HepG2 (cell line): ENCODE measurements around the gene LNX2. TPM values are rescaled to one million over a fixed set of nuclear protein-coding genes. Genes with fewer than 3 reads are reported as not detected.

Experiments used
- AKNA ChIP-seq: sonication (generic); formaldehyde crosslinking; IDR thresholded peaks from 2 replicates; pipeline ENCODE4 v1.4.0; 2020; ENCODE audit warnings: missing genetic modification reagents, borderline replicate concordance
- CREB3 ChIP-seq: sonication (generic); formaldehyde crosslinking; IDR thresholded peaks from 2 replicates; pipeline ENCODE4 v1.5.0; 2020; ENCODE audit warnings: missing genetic modification reagents
- DPF2 ChIP-seq: sonication (generic); formaldehyde crosslinking; IDR thresholded peaks from 2 replicates; pipeline ENCODE4 v1.4.0; 2020; ENCODE audit warnings: mild to moderate bottlenecking, low read depth, missing genetic modification reagents, borderline replicate concordance
- HHEX ChIP-seq: IDR thresholded peaks from 2 replicates; pipeline ENCODE4 v1.6.1; 2016; ENCODE audit warnings: control low read depth
- KDM3A ChIP-seq: IDR thresholded peaks from 2 replicates; pipeline ENCODE4 v1.6.1; 2018; ENCODE audit warnings: low read depth, missing compliant biosample characterization
- KMT2B ChIP-seq: IDR thresholded peaks from 2 replicates; pipeline ENCODE4 v1.6.1; 2016; ENCODE audit warnings: missing genetic modification reagents, missing compliant biosample characterization
- MLLT10 ChIP-seq: sonication (generic); formaldehyde crosslinking; IDR thresholded peaks from 2 replicates; pipeline ENCODE4 v1.4.0; 2020; ENCODE audit warnings: missing genetic modification reagents
- PITX1 ChIP-seq: sonication (generic); formaldehyde crosslinking; IDR thresholded peaks from 2 replicates; pipeline ENCODE4 v1.5.1; 2020; ENCODE audit warnings: mild to moderate bottlenecking, missing genetic modification reagents
- RXRB ChIP-seq: IDR thresholded peaks from 2 replicates; pipeline ENCODE4 v1.6.1; 2016; ENCODE audit warnings: borderline replicate concordance, missing genetic modification reagents, missing compliant biosample characterization
- SCMH1 ChIP-seq: sonication (generic); formaldehyde crosslinking; IDR thresholded peaks from 2 replicates; pipeline ENCODE4 v1.9.0; 2021; ENCODE audit warnings: missing genetic modification reagents, mild to moderate bottlenecking, borderline replicate concordance
- TBL1XR1 ChIP-seq: fragments of 150-350 bp; IDR thresholded peaks from 2 replicates; pipeline ENCODE4 v1.6.1; 2014; ENCODE audit warnings: borderline replicate concordance, low read length; ENCODE audit not compliant: partially characterized antibody
- ZMYM3 ChIP-seq: sonication (generic); formaldehyde crosslinking; IDR thresholded peaks from 2 replicates; pipeline ENCODE4 v1.5.1; 2020; ENCODE audit warnings: mild to moderate bottlenecking, missing genetic modification reagents
- ZNF18 ChIP-seq: sonication (generic); formaldehyde crosslinking; IDR thresholded peaks from 2 replicates; pipeline ENCODE4 v1.8.0; 2022; ENCODE audit warnings: mild to moderate bottlenecking, missing genetic modification reagents; ENCODE audit not compliant: insufficient replicate concordance
- ZNF503 ChIP-seq: sonication (generic); formaldehyde crosslinking; IDR thresholded peaks from 2 replicates; pipeline ENCODE4 v1.4.0; 2020; ENCODE audit warnings: missing genetic modification reagents
- ZNF589 ChIP-seq: sonication (generic); formaldehyde crosslinking; conservative IDR thresholded peaks from 2 replicates; pipeline ENCODE4 v1.8.0; 2022; ENCODE audit warnings: mild to moderate bottlenecking, moderate library complexity, missing genetic modification reagents
- ZNF605 ChIP-seq: sonication (generic); formaldehyde crosslinking; IDR thresholded peaks from 2 replicates; pipeline ENCODE4 v1.8.0; 2022; ENCODE audit warnings: mild to moderate bottlenecking, missing genetic modification reagents
- ZNF775 ChIP-seq: sonication (generic); formaldehyde crosslinking; IDR thresholded peaks from 2 replicates; pipeline ENCODE4 v1.4.0; 2020; ENCODE audit warnings: missing genetic modification reagents, mild to moderate bottlenecking, moderate library complexity, borderline replicate concordance
- polyA plus RNA-seq, 8 experiments: library from polyadenylated mRNA; depleted of rRNA in 3 of 8; stranded (reverse) in 7 of 8; unstranded in 1 of 8; fragments of >200 nt; fragmentation: Illumina TruSeq in 4 of 8; extraction: Trizol in 4 of 8; gene quantifications; 2 replicates each; pipeline versions ENCODE4 v1.2.1 to v1.2.3, GENCODE V29; 2011 to 2016; ENCODE audit warnings: low read depth in 4 of 8, missing spikeins in 1 of 8, mixed read lengths in 1 of 8; ENCODE audit not compliant: insufficient read depth in 1 of 8
- total RNA-seq, 5 experiments: library from RNA; depleted of rRNA; stranded (reverse); fragments of >200 nt; fragmentation: Illumina TruSeq; extraction: Trizol; gene quantifications; 2 replicates each; pipeline ENCODE4 v1.2.3, GENCODE V29; 2016; ENCODE audit warnings: low read depth in 1 of 5

LNX2 gene
- total and polyA plus RNA-seq, 2 of the 13 experiments (the other 11 are each of a cell fraction or from before 2014, with no cell fraction given), result 9.2 to 9.7 TPM

- no peak for TF ChIP-seq ZNF775 (CRISPR knock-in tag)
- TF ChIP-seq ZNF605 (CRISPR knock-in tag), result no peak; the same call in 1 of the 2 replicates
- no peak for TF ChIP-seq ZNF589 (CRISPR knock-in tag)
- no peak for TF ChIP-seq MLLT10
- TF ChIP-seq HHEX, result no peak
- no peak for TF ChIP-seq CREB3 (CRISPR knock-in tag)
- TF ChIP-seq RXRB, result peak; percentile 45; the same call in 1 of the 2 replicates
- TF ChIP-seq ZNF503, result no peak
- 0 out of 2 replicates have a peak, but pooled peaks have one; percentile 35 for TF ChIP-seq PITX1 (CRISPR knock-in tag)
- TF ChIP-seq AKNA (CRISPR knock-in tag), result no peak
- TF ChIP-seq SCMH1 (CRISPR knock-in tag), result no peak
- TF ChIP-seq ZMYM3, result peak; percentile 46; the same call in 1 of the 2 replicates
- TF ChIP-seq KDM3A (CRISPR knock-in tag), result 0 out of 2 replicates have a peak, but pooled peaks have one; percentile 64
- no peak for TF ChIP-seq KMT2B (CRISPR knock-in tag)
- TF ChIP-seq DPF2 (CRISPR knock-in tag), result no peak
- no peak for TF ChIP-seq ZNF18 (CRISPR knock-in tag)
- TF ChIP-seq TBL1XR1, result no peak
Observed at GRCh38 chr13:27533155-27533643, 87.1 kb downstream of the LNX2 start (continued).
